ENCODE measurements around the gene RNF167. TPM values are rescaled to one million over a fixed set of nuclear protein-coding genes. Genes with fewer than 3 reads are reported as not detected.

The RNF167 gene
- total RNA-seq, 1 experiment from 2014 or later, result 135 TPM

GRCh38 chr17:4928881-4929280 is 11.2 kb upstream of the RNF167 start:
- Histone ChIP-seq H4K20me1 (ENCODE audit: insufficient read depth) (no peaks in the 10 kb centered on the region), H3K27ac (no peak overlapping the region), H3K79me2 (ENCODE audit: low read depth) (no peaks in the 10 kb centered on the region), H3K27me3 (ENCODE audit: insufficient read depth, low read depth) (no peaks in the 10 kb centered on the region), H3K4me3 (no peak overlapping the region), H2AFZ (no peak overlapping the region), H3K9me3 (ENCODE audit: insufficient read depth, low read depth) (no peaks in the 10 kb centered on the region), H3F3A (ENCODE audit: insufficient read depth, low read depth) (peaks cover under 1% of the 10 kb centered on the region; the same call in 1 of the 2 replicates), H3K9me2 (ENCODE audit: insufficient read depth) (no peaks in the 10 kb centered on the region), H3K4me2 (no peak overlapping the region), H3K4me1 (replicated peaks; ENCODE audit: insufficient read depth) (peaks cover 1% of the 10 kb centered on the region), H3K36me3 (ENCODE audit: low read depth) (no peaks in the 10 kb centered on the region)
- POLR2A ChIA-PET (ENCODE audit: unreplicated experiment), result no interaction called here
- intact Hi-C loops (cut with micrococcal nuclease; ENCODE audit: unreplicated experiment), result no loop called here
- no TSS peak for BruUV-seq (replicated peaks)
- TF ChIP-seq EZH2 (IDR thresholded peaks at IDR 0.05; ENCODE audit: low read depth) (no peak), CTCF (conservative IDR thresholded peaks at IDR 0.05) (no peak)
- CTCF ChIA-PET, result no interaction called here
- DNase-seq, result no peak

- no peaks in the 10 kb centered on the region for H3K79me2 ChIP-seq (ENCODE audit: low read depth)
- ChIA-PET CTCF (no interaction called here), POLR2A (ENCODE audit: unreplicated experiment) (no interaction called here)
- H3K4me1 ChIP-seq (replicated peaks; ENCODE audit: insufficient read depth), result peaks cover 10% of the 10 kb centered on the region
- H3F3A ChIP-seq (ENCODE audit: insufficient read depth, low read depth), result peaks cover 13% of the 10 kb centered on the region; the same call in 1 of the 2 replicates
- intact Hi-C loops (cut with micrococcal nuclease; ENCODE audit: unreplicated experiment), result no loop called here
- no TSS peak for BruUV-seq (replicated peaks)
- H3K27ac ChIP-seq, result no peak within 1 kb of the TSS
- no peaks in the 10 kb centered on the region for H3K9me2 ChIP-seq (ENCODE audit: insufficient read depth)
- H3K27me3 ChIP-seq (ENCODE audit: insufficient read depth, low read depth), result no peaks in the 10 kb centered on the region
- no peak for DNase-seq
- no peaks in the 10 kb centered on the region for H3K36me3 ChIP-seq (ENCODE audit: low read depth)
- H3K9me3 ChIP-seq (ENCODE audit: insufficient read depth, low read depth), result no peaks in the 10 kb centered on the region
- no peak within 1 kb of the TSS for H2AFZ ChIP-seq
- H4K20me1 ChIP-seq (ENCODE audit: insufficient read depth), result no peaks in the 10 kb centered on the region
- TF ChIP-seq EZH2 (IDR thresholded peaks at IDR 0.05; ENCODE audit: low read depth), result no peak
- no peak within 1 kb of the TSS for H3K4me3 ChIP-seq
- no peak within 1 kb of the TSS for H3K4me2 ChIP-seq
Measured at GRCh38 chr17:4931963-4932362, 8.1 kb upstream of the RNF167 start, which contains the start of gene GP1BA. TSS of gene GP1BA (plus strand) at chr17:4932277. CDS start at chr17:4932605, 328 bp downstream.

- TF ChIP-seq CTCF (conservative IDR thresholded peaks at IDR 0.05) (no peak), EZH2 (IDR thresholded peaks at IDR 0.05; ENCODE audit: low read depth) (no peak)
- Histone ChIP-seq H3K9me2 (ENCODE audit: insufficient read depth) (no peaks in the 10 kb centered on the region), H3K27me3 (ENCODE audit: insufficient read depth, low read depth) (no peaks in the 10 kb centered on the region), H3F3A (ENCODE audit: insufficient read depth, low read depth) (peaks cover 13% of the 10 kb centered on the region), H3K9me3 (ENCODE audit: insufficient read depth, low read depth) (no peaks in the 10 kb centered on the region), H3K4me2 (no peak overlapping the region), H4K20me1 (ENCODE audit: insufficient read depth) (no peaks in the 10 kb centered on the region), H3K4me3 (no peak overlapping the region), H3K36me3 (ENCODE audit: low read depth) (peaks cover 5% of the 10 kb centered on the region; the same call in 1 of the 2 replicates), H3K27ac (no peak overlapping the region), H2AFZ (no peak overlapping the region), H3K79me2 (ENCODE audit: low read depth) (peaks cover 1% of the 10 kb centered on the region), H3K4me1 (replicated peaks; ENCODE audit: insufficient read depth) (peaks cover 10% of the 10 kb centered on the region)
- no peak for DNase-seq
- no TSS peak for BruUV-seq (replicated peaks)
- ChIA-PET CTCF (no interaction called here), POLR2A (ENCODE audit: unreplicated experiment) (no interaction called here)
- intact Hi-C loops (cut with micrococcal nuclease; ENCODE audit: unreplicated experiment), result no loop called here
Measured at GRCh38 chr17:4932756-4933155, 7.3 kb upstream of the RNF167 start.

- no peak overlapping the region for H3K4me3 ChIP-seq
- ChIA-PET POLR2A (ENCODE audit: unreplicated experiment) (interaction anchor here (0.6 to 0.7 kb wide), 2 partner anchors 89 to 441 kb away, joined by 3 to 5 read pairs; no protein-coding TSS in a partner anchor), CTCF (interaction anchor here (0.7 to 0.9 kb wide), 2 partner anchors 24 to 31 kb away, joined by 4 read pairs; partner anchors contain the start of gene CHRNE)
- H3K9me3 ChIP-seq (ENCODE audit: insufficient read depth, low read depth), result no peaks in the 10 kb centered on the region
- peaks cover 16% of the 10 kb centered on the region for H3K4me1 ChIP-seq (replicated peaks; ENCODE audit: insufficient read depth)
- no peak overlapping the region for H3K27ac ChIP-seq
- H3K36me3 ChIP-seq (ENCODE audit: low read depth), result peaks cover 5% of the 10 kb centered on the region; the same call in 1 of the 2 replicates
- peaks cover 10% of the 10 kb centered on the region for H3K79me2 ChIP-seq (ENCODE audit: low read depth)
- TF ChIP-seq CTCF (conservative IDR thresholded peaks at IDR 0.05) (no peak), EZH2 (IDR thresholded peaks at IDR 0.05; ENCODE audit: low read depth) (no peak)
- H3F3A ChIP-seq (ENCODE audit: insufficient read depth, low read depth), result peaks cover 17% of the 10 kb centered on the region
- H3K27me3 ChIP-seq (ENCODE audit: insufficient read depth, low read depth), result no peaks in the 10 kb centered on the region
- no peak overlapping the region for H2AFZ ChIP-seq
- BruUV-seq (replicated peaks), result no TSS peak
- no peaks in the 10 kb centered on the region for H3K9me2 ChIP-seq (ENCODE audit: insufficient read depth)
- no peaks in the 10 kb centered on the region for H4K20me1 ChIP-seq (ENCODE audit: insufficient read depth)
- no peak for DNase-seq
- H3K4me2 ChIP-seq, result peak overlapping the region; percentile 28; the same call in 1 of the 2 replicates
- intact Hi-C loops (cut with micrococcal nuclease; ENCODE audit: unreplicated experiment), result no loop called here
Measured at GRCh38 chr17:4933646-4934045, 6.4 kb upstream of the RNF167 start.
